ENCODE data around the gene HDGF. TPM values are rescaled to one million over a fixed set of nuclear protein-coding genes. Genes with fewer than 3 reads are reported as not detected.

The HDGF gene
- polyA plus RNA-seq, 3 donors: 267 to 298 (median 284) TPM

- no peak for DNase-seq
Observed at GRCh38 chr1:156748670-156749418, 2.6 kb downstream of the HDGF start.

GRCh38 chr1:156747742-156748669 is 3.5 kb downstream of the HDGF start:
- no peak for DNase-seq

- peak; percentile 93 for DNase-seq
Observed at GRCh38 chr1:156746728-156747631, 4.5 kb downstream of the HDGF start.

GRCh38 chr1:156746406-156746727 is 5.1 kb downstream of the HDGF start:
- no peak for DNase-seq

GRCh38 chr1:156745881-156746280 is 5.6 kb downstream of the HDGF start:
- no peak for DNase-seq

GRCh38 chr1:156744786-156745419 is 6.6 kb downstream of the HDGF start:
- no peak for DNase-seq

GRCh38 chr1:156744344-156744743 is 7.1 kb downstream of the HDGF start:
- no peak for DNase-seq

GRCh38 chr1:156743367-156744302 is 7.8 kb downstream of the HDGF start:
- no peak for DNase-seq

GRCh38 chr1:156742801-156743200 is 8.7 kb downstream of the HDGF start:
- no peak for DNase-seq

GRCh38 chr1:156742017-156742416 is 9.5 kb downstream of the HDGF start:
- no peak for DNase-seq

- no peak for DNase-seq
Observed at GRCh38 chr1:156741481-156741983, 9.9 kb downstream of the HDGF start.

- DNase-seq: peak; percentile 100
Observed at GRCh38 chr1:156740741-156741480, 10.6 kb downstream of the HDGF start, which contains the start of gene MRPL24. Gene MRPL24, minus strand, starts transcription at chr1:156741088. Its CDS starts 2,384 bp downstream, at chr1:156738704.

- no peak for DNase-seq
Observed at GRCh38 chr1:156740237-156740740, 11.2 kb downstream of the HDGF start.

GRCh38 chr1:156738916-156739315 is 12.6 kb downstream of the HDGF start:
- no peak for DNase-seq

GRCh38 chr1:156738407-156738806 is 13.1 kb downstream of the HDGF start:
- no peak for DNase-seq

- DNase-seq: no peak
Observed at GRCh38 chr1:156733989-156734584, 17.4 kb downstream of the HDGF start.

GRCh38 chr1:156728599-156729462 is 22.6 kb downstream of the HDGF start, which contains the start of gene ISG20L2:
Gene ISG20L2, minus strand, starts transcription at chr1:156728766. Its CDS starts 1,114 bp downstream, at chr1:156727652.
- DNase-seq: peak; percentile 97
